Endothelial cell of umbilical vein (primary cell): ENCODE results near the gene KRTAP10-10. TPM values are rescaled to one million over a fixed set of nuclear protein-coding genes. Genes with fewer than 3 reads are reported as not detected.

Experiments
- BruUV-seq: library from RNA; stranded (reverse); fragments of 400-500 nt; replicated peaks from 2 replicates; lab custom pipeline; 2021; lab: Mats Ljungman, UMichigan
- CTCF ChIA-PET: fragments of 300-600, 350-600 bp; sonication (Branson Sonifier 250); formaldehyde crosslinking; loops from one replicate; lab custom pipeline; 2021; ENCODE audit warnings: antibody characterized with exemption, inconsistent platforms; lab: Charles Lee
- POLR2A ChIA-PET: fragments of 300-600, 350-600 bp; sonication (Branson Sonifier 250); formaldehyde crosslinking; loops from one replicate; lab custom pipeline; 2021; ENCODE audit warnings: antibody characterized with exemption, inconsistent platforms; lab: Charles Lee
- DNase-seq: peaks from one replicate; pipeline ENCODE4 v3.0.0-alpha.2; 2011; ENCODE audit warnings: low read depth, low spot score
- FAIRE-seq: peaks from 2 replicates; lab custom pipeline; 2011; peaks lifted over from hg19 to GRCh38; lab: Jason Lieb, UNC
- H2AFZ ChIP-seq: 2 replicates; pipeline ENCODE4 v1.6.0; 2012; ENCODE audit warnings: low read depth, low read length, control low read depth, inconsistent platforms
- H3K27ac ChIP-seq: 2 replicates; pipeline ENCODE4 v1.5.1; 2011; ENCODE audit warnings: low read depth, mild to moderate bottlenecking, control low read depth, low read length, moderate library complexity; ENCODE audit not compliant: insufficient read depth
- H3K27me3 ChIP-seq, 2 experiments: 2 replicates each; pipeline versions ENCODE4 v1.6.0 to v1.6.1; 2011; ENCODE audit warnings: low read length in 2 of 2, mixed read lengths in 1 of 2; ENCODE audit not compliant: control insufficient read depth in 2 of 2, insufficient read depth in 2 of 2
- H3K36me3 ChIP-seq, 2 experiments: 2 replicates in 1 of 2; 3 replicates in 1 of 2; pipeline ENCODE4 v1.5.1; 2011; ENCODE audit warnings: low read length in 2 of 2, mild to moderate bottlenecking in 1 of 2, moderate library complexity in 1 of 2; ENCODE audit not compliant: control insufficient read depth in 2 of 2, insufficient read depth in 2 of 2; ENCODE audit errors: extremely low read depth in 1 of 2
- H3K4me1 ChIP-seq: 3 replicates; pipeline ENCODE4 v1.5.1; 2011; ENCODE audit warnings: mild to moderate bottlenecking, low read length; ENCODE audit not compliant: control insufficient read depth, insufficient read depth; ENCODE audit errors: extremely low read depth
- H3K4me2 ChIP-seq: 2 replicates; pipeline ENCODE4 v1.6.1; 2011; ENCODE audit warnings: low read length, control low read depth, mixed read lengths; ENCODE audit not compliant: insufficient read depth
- H3K4me3 ChIP-seq, 3 experiments: fragments of 200-600 bp in 1 of 3; sonication (generic), shearing (Covaris generic) in 1 of 3; replicated peaks in 1 of 3; 2 replicates each; pipeline ENCODE4 v1.5.1; 2011 to 2016; ENCODE audit warnings: control low read depth in 3 of 3, low read length in 3 of 3, mild to moderate bottlenecking in 2 of 3, inconsistent platforms in 1 of 3, low read depth in 1 of 3, moderate library complexity in 1 of 3; ENCODE audit not compliant: insufficient read depth in 1 of 3
- H3K79me2 ChIP-seq: 2 replicates; pipeline ENCODE4 v1.6.0; 2012; ENCODE audit warnings: low read length, inconsistent platforms; ENCODE audit not compliant: control insufficient read depth, insufficient read depth
- H3K9ac ChIP-seq: replicated peaks from 2 replicates; pipeline ENCODE3; 2011; ENCODE audit warnings: low read length, control low read depth; ENCODE audit not compliant: insufficient read depth; ENCODE audit errors: extremely low read depth
- H3K9me1 ChIP-seq: replicated peaks from 3 replicates; pipeline ENCODE4 v1.6.0; 2011; ENCODE audit warnings: mild to moderate bottlenecking, low read length; ENCODE audit not compliant: control insufficient read depth, insufficient read depth; ENCODE audit errors: extremely low read depth
- H3K9me3 ChIP-seq: replicated peaks from 2 replicates; pipeline ENCODE4 v1.5.1; 2012; ENCODE audit warnings: low read length, inconsistent platforms; ENCODE audit not compliant: control insufficient read depth, insufficient read depth
- H4K20me1 ChIP-seq: replicated peaks from 2 replicates; pipeline ENCODE3; 2011; ENCODE audit warnings: mild to moderate bottlenecking, low read length; ENCODE audit not compliant: control insufficient read depth, insufficient read depth; ENCODE audit errors: extremely low read depth
- EZH2 ChIP-seq: IDR thresholded peaks from 2 replicates; pipeline ENCODE4 v1.6.1; 2012; ENCODE audit warnings: borderline replicate concordance, low read depth, mild to moderate bottlenecking, moderate library complexity, low read length, inconsistent platforms; ENCODE audit not compliant: severe bottlenecking
- FOS ChIP-seq: IDR thresholded peaks from 2 replicates; pipeline ENCODE4 v1.6.1; 2011; ENCODE audit warnings: mild to moderate bottlenecking, low read length, moderate library complexity, borderline replicate concordance; ENCODE audit not compliant: insufficient read depth
- GATA2 ChIP-seq: IDR thresholded peaks from 2 replicates; pipeline ENCODE4 v1.7.0; 2011; ENCODE audit warnings: low read depth, mild to moderate bottlenecking, moderate library complexity, mixed read lengths, low read length; ENCODE audit not compliant: insufficient read length, insufficient read depth
- JUN ChIP-seq: IDR thresholded peaks from 2 replicates; pipeline ENCODE4 v1.6.1; 2011; ENCODE audit warnings: borderline replicate concordance, low read depth; ENCODE audit not compliant: insufficient read length, insufficient read depth
- MYC ChIP-seq: IDR thresholded peaks from one replicate; pipeline ENCODE4 v1.6.1; 2011; ENCODE audit warnings: mild to moderate bottlenecking, low read depth, low read length
- POLR2A ChIP-seq: IDR thresholded peaks from 2 replicates; pipeline ENCODE4 v1.6.1; 2012; ENCODE audit warnings: low read depth, mild to moderate bottlenecking, control low read depth, low read length
- POLR2AphosphoS5 ChIP-seq: IDR thresholded peaks from 2 replicates; pipeline ENCODE4 v1.6.1; 2012; ENCODE audit warnings: low read depth, mild to moderate bottlenecking, control low read depth, low read length, moderate library complexity; ENCODE audit not compliant: insufficient read depth
- dilution Hi-C: fragments of 300-500 bp; cut with MboI; formaldehyde crosslinking; loops from one replicate; pipeline ENCODE4 v1.15.0; 2019; ENCODE audit warnings: low sequenced_read_pairs; ENCODE audit not compliant: extremely low pct_ligation_motif_present
- intact Hi-C: fragments of 100-400 bp; cut with micrococcal nuclease; formaldehyde crosslinking; loops from one replicate; pipeline ENCODE4 v1.10.0; 2022
- polyA plus RNA-seq, 4 experiments: library from polyadenylated mRNA; depleted of rRNA in 3 of 4; stranded (reverse) in 3 of 4; unstranded in 1 of 4; fragments of >200 nt; gene quantifications; 2 replicates each; pipeline versions ENCODE4 v1.2.1 to v1.2.3, GENCODE V29; 2011 to 2012; ENCODE audit warnings: missing spikeins in 1 of 4
- total RNA-seq: library from RNA; stranded (reverse); gene quantifications from 2 replicates; pipeline ENCODE4 v1.2.3, GENCODE V29; 2021
- TF ChIP-seq, protein P1 (sequence below): IDR thresholded peaks from 2 replicates; pipeline ENCODE4 v1.6.1; 2011; ENCODE audit not compliant: insufficient read depth, insufficient read length
- TF ChIP-seq, protein P2 (sequence below), 2 donors: IDR thresholded peaks; 1 replicate in 1 of 2; 2 replicates in 1 of 2; pipeline ENCODE4 v1.5.1; 2011; ENCODE audit warnings: low read length in 2 of 2, mild to moderate bottlenecking in 2 of 2, moderate library complexity in 2 of 2, control low read depth in 1 of 2, inconsistent platforms in 1 of 2, low read depth in 1 of 2; ENCODE audit not compliant: insufficient read depth in 1 of 2; ENCODE audit errors: extremely low read depth in 1 of 2

KRTAP10-10 gene
- total and polyA plus RNA-seq, 2 donors (not counting 3 experiments of a cell fraction or from before 2014, with no cell fraction given): not detected

DNA sequence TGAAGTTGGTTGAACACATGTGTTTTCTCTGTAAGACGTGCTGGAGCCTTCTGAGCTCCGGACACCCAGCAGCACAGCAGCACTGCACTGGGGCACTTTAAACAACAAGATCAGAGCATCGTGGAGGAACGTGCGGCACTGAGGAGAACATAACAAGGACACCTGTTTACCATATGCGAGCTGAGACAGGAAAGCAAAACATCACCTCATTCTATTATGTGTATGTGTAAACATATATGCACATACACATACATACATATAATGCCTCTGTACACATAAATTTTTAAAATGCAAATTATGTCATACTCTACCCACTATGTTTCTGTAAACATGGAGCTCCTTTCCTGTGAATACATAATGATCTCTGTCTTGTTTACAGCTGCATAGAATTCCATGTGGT is 41.6 kb upstream of the KRTAP10-10 start:
- dilution Hi-C loops (no loop called here), intact Hi-C loops (no loop called here)
- no peak overlapping the region for H3K27ac ChIP-seq
- no peaks in the 10 kb centered on the region for H3K4me1 ChIP-seq
- H3K27me3 ChIP-seq: peaks cover 0 to 2% of the 10 kb centered on the region in 2 experiments
- ChIA-PET CTCF (interaction anchor here (1.7 kb wide), 1 partner anchor 198 kb away, joined by 5 read pairs; no protein-coding TSS in a partner anchor), POLR2A (no interaction called here)
- FAIRE-seq (no peak), DNase-seq (no peak)
- no peaks in the 10 kb centered on the region for H3K9me3 ChIP-seq
- H3K4me3 ChIP-seq: no peak overlapping the region
- BruUV-seq: no TSS peak
- H4K20me1 ChIP-seq: no peaks in the 10 kb centered on the region
- no peak overlapping the region for H2AFZ ChIP-seq
- no peak for TF ChIP-seq EZH2
- no peak for TF ChIP-seq JUN
- TF ChIP-seq MYC: no peak
- TF ChIP-seq POLR2A: no peak
- no peak for TF ChIP-seq GATA2
- TF ChIP-seq, protein P1, sequence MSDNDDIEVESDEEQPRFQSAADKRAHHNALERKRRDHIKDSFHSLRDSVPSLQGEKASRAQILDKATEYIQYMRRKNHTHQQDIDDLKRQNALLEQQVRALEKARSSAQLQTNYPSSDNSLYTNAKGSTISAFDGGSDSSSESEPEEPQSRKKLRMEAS: no peak
- TF ChIP-seq POLR2AphosphoS5: no peak
- TF ChIP-seq FOS: no peak
- TF ChIP-seq, protein P2, sequence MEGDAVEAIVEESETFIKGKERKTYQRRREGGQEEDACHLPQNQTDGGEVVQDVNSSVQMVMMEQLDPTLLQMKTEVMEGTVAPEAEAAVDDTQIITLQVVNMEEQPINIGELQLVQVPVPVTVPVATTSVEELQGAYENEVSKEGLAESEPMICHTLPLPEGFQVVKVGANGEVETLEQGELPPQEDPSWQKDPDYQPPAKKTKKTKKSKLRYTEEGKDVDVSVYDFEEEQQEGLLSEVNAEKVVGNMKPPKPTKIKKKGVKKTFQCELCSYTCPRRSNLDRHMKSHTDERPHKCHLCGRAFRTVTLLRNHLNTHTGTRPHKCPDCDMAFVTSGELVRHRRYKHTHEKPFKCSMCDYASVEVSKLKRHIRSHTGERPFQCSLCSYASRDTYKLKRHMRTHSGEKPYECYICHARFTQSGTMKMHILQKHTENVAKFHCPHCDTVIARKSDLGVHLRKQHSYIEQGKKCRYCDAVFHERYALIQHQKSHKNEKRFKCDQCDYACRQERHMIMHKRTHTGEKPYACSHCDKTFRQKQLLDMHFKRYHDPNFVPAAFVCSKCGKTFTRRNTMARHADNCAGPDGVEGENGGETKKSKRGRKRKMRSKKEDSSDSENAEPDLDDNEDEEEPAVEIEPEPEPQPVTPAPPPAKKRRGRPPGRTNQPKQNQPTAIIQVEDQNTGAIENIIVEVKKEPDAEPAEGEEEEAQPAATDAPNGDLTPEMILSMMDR (IDR thresholded peaks at IDR 0.05; ENCODE audit: extremely low read depth in 1 of 2, insufficient read depth in 1 of 2, low read depth in 1 of 2, low read length in 2 of 2): no peak
- no peak overlapping the region for H3K4me2 ChIP-seq
- no peaks in the 10 kb centered on the region for H3K9me1 ChIP-seq
- H3K36me3 ChIP-seq: no peaks in the 10 kb centered on the region
- no peak overlapping the region for H3K9ac ChIP-seq
- no peaks in the 10 kb centered on the region for H3K79me2 ChIP-seq
